Fibroblast of pulmonary artery (primary cell): ENCODE measurements around the gene COX5A.
"Not testable (repeated sequence)": the region's sequence is repeated elsewhere in the genome, so short reads cannot be mapped to it uniquely, and the experiment has no call there.

Experiments
- DNase-seq: peaks from one replicate; pipeline ENCODE4 v3.0.0-alpha.2; 2010; ENCODE audit warnings: low read depth
- H3K4me3 ChIP-seq: replicated peaks from 2 replicates; pipeline ENCODE4 v1.5.1; 2011; ENCODE audit warnings: low read depth, mild to moderate bottlenecking, control low read depth, low read length, moderate library complexity
- TF ChIP-seq, protein P1 (sequence below): IDR thresholded peaks from 2 replicates; pipeline ENCODE4 v1.5.1; 2011; ENCODE audit warnings: mild to moderate bottlenecking, control low read depth, low read length, inconsistent platforms; ENCODE audit errors: missing control alignments

Gene COX5A

GRCh38 chr15:74892931-74893330 lies 44.9 kb downstream of the COX5A start:
- TF ChIP-seq, protein P1, sequence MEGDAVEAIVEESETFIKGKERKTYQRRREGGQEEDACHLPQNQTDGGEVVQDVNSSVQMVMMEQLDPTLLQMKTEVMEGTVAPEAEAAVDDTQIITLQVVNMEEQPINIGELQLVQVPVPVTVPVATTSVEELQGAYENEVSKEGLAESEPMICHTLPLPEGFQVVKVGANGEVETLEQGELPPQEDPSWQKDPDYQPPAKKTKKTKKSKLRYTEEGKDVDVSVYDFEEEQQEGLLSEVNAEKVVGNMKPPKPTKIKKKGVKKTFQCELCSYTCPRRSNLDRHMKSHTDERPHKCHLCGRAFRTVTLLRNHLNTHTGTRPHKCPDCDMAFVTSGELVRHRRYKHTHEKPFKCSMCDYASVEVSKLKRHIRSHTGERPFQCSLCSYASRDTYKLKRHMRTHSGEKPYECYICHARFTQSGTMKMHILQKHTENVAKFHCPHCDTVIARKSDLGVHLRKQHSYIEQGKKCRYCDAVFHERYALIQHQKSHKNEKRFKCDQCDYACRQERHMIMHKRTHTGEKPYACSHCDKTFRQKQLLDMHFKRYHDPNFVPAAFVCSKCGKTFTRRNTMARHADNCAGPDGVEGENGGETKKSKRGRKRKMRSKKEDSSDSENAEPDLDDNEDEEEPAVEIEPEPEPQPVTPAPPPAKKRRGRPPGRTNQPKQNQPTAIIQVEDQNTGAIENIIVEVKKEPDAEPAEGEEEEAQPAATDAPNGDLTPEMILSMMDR = no peak
- no peak overlapping the region for H3K4me3 ChIP-seq
- no peak for DNase-seq

- DNase-seq = no peak
- TF ChIP-seq, protein P1 = no peak
- no peak overlapping the region for H3K4me3 ChIP-seq
These were observed 45.6 kb downstream of the COX5A start for GRCh38 chr15:74892313-74892712.

DNA sequence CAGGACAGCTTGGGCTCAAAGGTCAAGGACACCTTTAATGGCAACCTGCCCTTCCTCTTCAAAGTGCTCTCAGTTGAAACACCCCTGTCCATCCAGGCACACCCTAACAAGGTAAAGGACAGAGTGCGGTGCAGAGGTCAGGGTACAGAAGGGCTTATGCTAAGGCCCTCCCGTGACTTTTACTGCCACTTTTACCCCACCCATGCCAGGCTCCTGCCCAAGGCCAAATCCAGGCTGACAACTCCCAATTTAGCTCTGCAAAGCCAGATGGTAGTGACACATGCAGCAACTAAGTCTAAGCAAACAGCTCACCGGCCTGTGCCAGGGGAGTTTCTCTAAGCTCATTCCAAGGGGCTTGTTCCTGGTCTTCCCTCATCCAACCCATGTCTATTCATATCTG lies 46.4 kb downstream of the COX5A start:
- H3K4me3 ChIP-seq = no peak overlapping the region
- DNase-seq = no peak
- TF ChIP-seq, protein P1 = no peak

- peak overlapping the region; percentile 98 for H3K4me3 ChIP-seq
- DNase-seq = no peak
- TF ChIP-seq, protein P1 = no peak
These were observed 47.3 kb downstream of the COX5A start for GRCh38 chr15:74890665-74890960.

DNA sequence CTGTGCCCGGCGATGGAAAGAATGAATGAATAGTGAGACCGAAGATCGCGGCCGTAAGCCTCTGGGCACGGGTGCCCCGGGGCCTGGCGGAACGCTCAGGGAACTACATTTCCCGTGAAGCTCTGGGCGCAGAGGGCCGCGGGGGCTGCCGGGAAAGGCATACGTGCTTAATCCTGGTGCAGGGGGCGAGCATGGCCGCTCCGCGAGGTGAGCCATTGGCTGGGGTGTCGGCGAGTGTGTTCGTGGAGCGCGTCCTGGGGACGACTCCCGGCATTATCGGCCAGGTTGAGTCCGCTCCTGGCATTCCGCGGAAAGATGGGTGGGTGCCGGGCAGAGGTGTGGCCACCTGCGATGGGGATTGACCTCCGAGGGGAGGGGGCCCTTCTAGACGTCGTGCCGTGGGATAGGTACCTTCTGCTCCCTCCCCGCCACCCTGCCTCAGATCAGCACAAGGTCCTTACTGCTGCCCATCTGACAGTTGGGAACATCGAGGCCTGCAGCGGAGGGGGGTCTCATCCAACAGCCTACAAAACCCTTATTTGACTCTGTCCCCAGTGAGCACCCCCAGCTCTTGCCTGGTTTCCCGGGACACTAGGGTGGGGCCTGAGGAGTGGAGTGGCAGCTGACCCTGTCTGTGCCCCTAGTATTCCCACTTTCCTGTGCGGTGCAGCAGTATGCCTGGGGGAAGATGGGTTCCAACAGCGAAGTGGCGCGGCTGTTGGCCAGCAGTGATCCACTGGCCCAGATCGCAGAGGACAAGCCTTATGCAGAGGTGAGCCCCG lies 47.8 kb downstream of the COX5A start, which contains the start of gene MPI:
MPI (plus strand) TSS at position 160 of the 782 bp plus-strand sequence; CDS start at position 192, 32 bp downstream.
- TF ChIP-seq, protein P1 = no peak
- DNase-seq = peak; percentile 73
- H3K4me3 ChIP-seq = peak within 1 kb of the TSS; percentile 98

DNA sequence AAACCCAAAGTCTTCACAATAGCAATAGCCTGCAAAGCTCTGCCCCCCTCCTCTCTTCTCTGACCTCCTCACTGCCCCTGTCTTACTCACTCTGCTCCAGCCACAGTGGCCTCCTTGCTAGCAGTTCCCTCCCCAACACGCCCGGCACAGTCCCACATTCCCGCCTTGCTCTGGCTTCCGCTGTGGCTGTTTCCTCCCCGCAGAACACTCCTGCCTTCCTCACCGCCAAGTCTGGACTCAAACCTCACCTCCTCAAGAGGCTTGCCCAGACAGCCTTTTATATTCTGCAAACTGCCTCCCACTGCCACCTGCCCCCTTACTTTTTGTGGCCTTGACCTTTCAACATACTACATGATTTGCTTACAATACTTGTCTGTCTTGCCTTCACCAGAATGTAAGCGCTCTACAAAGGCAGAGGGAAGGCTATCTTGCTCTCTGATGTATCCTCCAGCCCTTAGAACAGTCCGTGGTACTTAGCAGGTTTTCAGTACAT lies 48.4 kb downstream of the COX5A start:
- H3K4me3 ChIP-seq = peak overlapping the region; percentile 98
- DNase-seq = peak; percentile 38
- TF ChIP-seq, protein P1 = no peak

- H3K4me3 ChIP-seq = no peak overlapping the region
- no peak for DNase-seq
- TF ChIP-seq, protein P1 = no peak
These were observed 49.2 kb downstream of the COX5A start for GRCh38 chr15:74888716-74889115.

DNA sequence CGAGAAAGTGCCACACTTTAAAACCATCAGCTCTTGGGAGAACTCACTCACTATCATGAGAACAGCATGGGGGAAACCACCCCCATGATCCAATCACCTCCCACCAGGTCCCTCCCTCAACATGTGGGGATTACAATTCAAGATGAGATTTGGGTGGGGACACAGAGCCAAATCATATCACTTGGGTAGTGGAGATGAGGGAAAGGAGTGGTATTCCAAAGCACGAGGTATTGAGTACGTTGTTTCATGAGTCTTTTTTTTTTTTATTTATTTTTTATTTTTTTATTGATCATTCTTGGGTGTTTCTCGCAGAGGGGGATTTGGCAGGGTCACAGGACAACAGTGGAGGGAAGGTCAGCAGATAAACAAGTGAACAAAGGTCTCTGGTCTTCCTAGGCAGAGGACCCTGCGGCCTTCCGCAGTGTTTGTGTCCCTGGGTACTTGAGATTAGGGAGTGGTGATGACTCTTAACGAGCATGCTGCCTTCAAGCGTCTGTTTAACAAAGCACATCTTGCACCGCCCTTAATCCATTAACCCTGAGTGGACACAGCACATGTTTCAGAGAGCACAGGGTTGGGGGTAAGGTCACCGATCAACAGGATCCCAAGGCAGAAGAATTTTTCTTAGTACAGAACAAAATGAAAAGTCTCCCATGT lies 50.2 kb downstream of the COX5A start:
- not testable (repeated sequence) for DNase-seq

More for the DNA sequence above, 50.2 kb downstream of the COX5A start:
- not testable (repeated sequence) for H3K4me3 ChIP-seq
